Measurements from ENCODE around the gene DRD5.
A peak's percentile ranks its signal among the peaks of the same experiment; 100 is the strongest.
"Not testable (repeated sequence)": the region's sequence is repeated elsewhere in the genome, so short reads cannot be mapped to it uniquely, and the experiment has no call there.

DRD5 gene

DNA sequence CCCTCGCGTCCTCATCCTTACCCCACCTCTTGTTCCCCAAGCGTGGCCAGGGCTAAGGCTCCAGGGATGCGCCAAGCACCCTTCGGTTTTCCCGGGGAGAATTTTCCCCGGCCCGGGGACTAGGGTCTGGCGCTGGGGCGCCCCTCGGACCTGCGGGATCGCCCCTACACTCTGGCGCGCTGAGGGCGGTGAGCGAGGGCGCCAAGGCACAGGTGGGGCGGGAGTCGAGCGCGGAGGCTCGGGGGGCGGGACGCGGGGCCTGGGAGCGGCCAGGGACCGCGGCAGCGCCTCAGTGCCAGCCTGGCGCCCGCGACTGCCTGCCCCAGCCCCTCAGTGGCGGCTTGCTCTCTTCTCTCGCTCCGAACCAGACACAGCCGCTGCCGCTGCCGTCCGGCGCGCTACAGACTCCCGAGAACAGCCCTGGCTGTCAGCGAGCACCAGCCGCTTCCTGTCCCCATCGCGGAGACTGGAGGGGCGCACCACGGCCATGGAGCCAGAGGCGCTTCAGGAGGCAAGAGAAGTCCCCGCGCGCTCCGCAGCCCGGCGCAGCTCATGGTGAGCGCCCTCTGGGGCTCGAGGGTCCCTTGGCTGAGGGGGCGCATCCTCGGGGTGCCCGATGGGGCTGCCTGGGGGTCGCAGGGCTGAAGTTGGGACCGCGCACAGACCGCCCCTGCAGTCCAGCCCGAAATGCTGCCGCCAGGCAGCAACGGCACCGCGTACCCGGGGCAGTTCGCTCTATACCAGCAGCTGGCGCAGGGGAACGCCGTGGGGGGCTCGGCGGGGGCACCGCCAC lies at the start of gene DRD5:
Gene DRD5 (plus strand): TSS at position 292 of the 793 bp plus-strand sequence. CDS start 396 bp downstream, at position 688.
- H3K4me1 Mint-ChIP-seq, result no peaks in the 10 kb centered on the region
- H3K27ac Mint-ChIP-seq, result no peak within 1 kb of the TSS
- H3K36me3 Mint-ChIP-seq (ENCODE audit: low read depth), result no peaks in the 10 kb centered on the region
- H3K4me3 Mint-ChIP-seq, result peak within 1 kb of the TSS; percentile 65 to 78 (median 73)
- TF ChIP-seq, protein P1, sequence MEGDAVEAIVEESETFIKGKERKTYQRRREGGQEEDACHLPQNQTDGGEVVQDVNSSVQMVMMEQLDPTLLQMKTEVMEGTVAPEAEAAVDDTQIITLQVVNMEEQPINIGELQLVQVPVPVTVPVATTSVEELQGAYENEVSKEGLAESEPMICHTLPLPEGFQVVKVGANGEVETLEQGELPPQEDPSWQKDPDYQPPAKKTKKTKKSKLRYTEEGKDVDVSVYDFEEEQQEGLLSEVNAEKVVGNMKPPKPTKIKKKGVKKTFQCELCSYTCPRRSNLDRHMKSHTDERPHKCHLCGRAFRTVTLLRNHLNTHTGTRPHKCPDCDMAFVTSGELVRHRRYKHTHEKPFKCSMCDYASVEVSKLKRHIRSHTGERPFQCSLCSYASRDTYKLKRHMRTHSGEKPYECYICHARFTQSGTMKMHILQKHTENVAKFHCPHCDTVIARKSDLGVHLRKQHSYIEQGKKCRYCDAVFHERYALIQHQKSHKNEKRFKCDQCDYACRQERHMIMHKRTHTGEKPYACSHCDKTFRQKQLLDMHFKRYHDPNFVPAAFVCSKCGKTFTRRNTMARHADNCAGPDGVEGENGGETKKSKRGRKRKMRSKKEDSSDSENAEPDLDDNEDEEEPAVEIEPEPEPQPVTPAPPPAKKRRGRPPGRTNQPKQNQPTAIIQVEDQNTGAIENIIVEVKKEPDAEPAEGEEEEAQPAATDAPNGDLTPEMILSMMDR (IDR thresholded peaks at IDR 0.05; ENCODE audit: unreplicated experiment in 3 of 3), result no peak
- peaks cover 94% of the 10 kb centered on the region for H3K27me3 Mint-ChIP-seq (ENCODE audit: low read depth)
- H3K9me3 Mint-ChIP-seq, result peaks cover 3% of the 10 kb centered on the region

GRCh38 chr4:9732256-9732655 lies 49.2 kb upstream of the DRD5 start:
- H3K36me3 Mint-ChIP-seq (ENCODE audit: low read depth); H3K9me3 Mint-ChIP-seq; H3K27me3 Mint-ChIP-seq (ENCODE audit: low read depth); H3K27ac Mint-ChIP-seq; H3K4me3 Mint-ChIP-seq: not testable (repeated sequence)
- peaks cover 17% of the 10 kb centered on the region for H3K4me1 Mint-ChIP-seq

DNA sequence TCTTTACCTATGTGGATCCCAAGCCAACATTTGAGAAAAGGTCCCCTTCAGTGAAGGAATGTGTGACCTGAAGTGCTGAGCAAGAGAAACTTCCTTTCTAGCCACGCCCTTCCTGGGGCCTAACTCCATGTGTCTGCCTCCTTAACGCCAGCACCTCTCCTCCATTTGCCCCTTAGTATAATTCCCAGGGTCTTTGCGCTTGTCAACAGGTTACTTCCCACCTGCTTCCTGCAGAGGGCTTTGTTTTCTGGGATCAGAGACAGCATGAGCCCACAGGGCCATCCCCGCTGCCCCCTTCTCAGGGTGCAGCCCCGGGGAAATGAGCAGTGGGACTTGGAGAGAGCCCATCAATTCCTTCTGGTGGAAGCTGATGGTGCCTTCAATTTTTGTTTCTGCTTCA lies 45.9 kb upstream of the DRD5 start:
- peaks cover 13% of the 10 kb centered on the region for H3K4me1 Mint-ChIP-seq
- TF ChIP-seq, protein P1 (IDR thresholded peaks at IDR 0.05; ENCODE audit: unreplicated experiment in 3 of 3), result no peak
- H3K27me3 Mint-ChIP-seq (ENCODE audit: low read depth), result peaks cover 4% of the 10 kb centered on the region
- no peak overlapping the region for H3K27ac Mint-ChIP-seq
- no peaks in the 10 kb centered on the region for H3K9me3 Mint-ChIP-seq
- H3K4me3 Mint-ChIP-seq, result no peak overlapping the region
- no peaks in the 10 kb centered on the region for H3K36me3 Mint-ChIP-seq (ENCODE audit: low read depth)

DNA sequence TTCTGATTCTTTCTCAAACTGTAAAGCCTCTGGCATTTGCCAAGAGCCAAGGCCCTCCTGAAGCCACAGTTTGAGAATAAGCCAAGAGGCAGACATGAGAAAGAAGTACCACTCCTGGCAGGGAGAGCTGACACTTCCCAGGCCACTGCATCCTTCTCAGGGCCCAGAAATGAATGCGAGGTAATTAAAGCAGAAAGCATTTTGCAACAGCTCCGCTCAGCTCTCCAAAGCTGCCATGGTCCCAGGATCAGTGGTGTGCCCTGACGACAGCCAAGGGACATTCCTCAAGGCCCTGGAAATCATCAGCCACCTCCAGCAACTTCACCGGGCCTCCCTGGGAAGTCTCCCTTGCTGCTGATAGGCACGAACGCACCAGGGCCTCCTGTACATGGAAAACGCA lies 44.2 kb upstream of the DRD5 start:
- not testable (repeated sequence) for H3K27me3 Mint-ChIP-seq (ENCODE audit: low read depth); H3K27ac Mint-ChIP-seq; H3K4me1 Mint-ChIP-seq; H3K9me3 Mint-ChIP-seq; H3K36me3 Mint-ChIP-seq (ENCODE audit: low read depth); H3K4me3 Mint-ChIP-seq

DNA sequence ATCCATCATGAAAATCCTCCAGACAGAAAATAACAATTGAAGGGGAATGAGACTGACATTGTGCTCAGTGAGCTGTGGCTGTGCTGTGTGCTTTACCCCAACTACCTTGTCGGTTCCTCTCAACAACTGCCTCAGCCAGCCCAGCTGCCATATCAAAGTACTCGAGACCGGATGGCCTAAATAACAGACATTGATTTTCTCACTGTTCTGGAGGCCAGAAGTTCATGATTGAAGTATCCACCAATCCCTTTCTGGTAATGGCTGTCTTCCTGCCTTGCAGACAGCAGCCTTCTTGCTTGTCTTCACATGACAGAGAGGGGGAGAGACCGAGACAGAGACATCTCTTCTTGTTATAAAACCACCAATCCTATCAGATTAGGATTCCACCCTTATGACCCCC lies 37.6 kb upstream of the DRD5 start:
- not testable (repeated sequence) for H3K36me3 Mint-ChIP-seq (ENCODE audit: low read depth); H3K4me3 Mint-ChIP-seq; H3K27ac Mint-ChIP-seq; H3K9me3 Mint-ChIP-seq; H3K4me1 Mint-ChIP-seq
- H3K27me3 Mint-ChIP-seq (ENCODE audit: low read depth), result peaks cover 10% of the 10 kb centered on the region

DNA sequence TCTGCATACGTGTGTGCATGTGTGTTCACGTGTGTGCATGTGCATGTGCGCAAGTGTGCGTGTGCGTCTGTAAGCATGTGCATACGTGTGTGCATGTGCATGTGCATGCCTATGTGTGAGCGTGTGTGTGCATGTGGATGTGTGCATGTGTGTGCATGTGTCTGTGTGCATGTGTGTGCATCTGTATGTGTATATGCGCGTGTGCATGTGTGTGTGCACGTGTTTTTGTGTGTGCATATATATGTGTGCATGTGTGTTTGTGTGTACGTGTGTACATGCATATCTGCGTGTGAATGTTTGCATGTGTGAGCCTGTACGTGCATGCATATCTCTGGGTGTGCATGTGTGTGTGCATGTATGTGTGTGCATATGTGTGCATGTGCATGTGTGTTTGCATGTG lies 35.7 kb upstream of the DRD5 start:
- Mint-ChIP-seq H3K9me3 (no peaks in the 10 kb centered on the region), H3K4me3 (no peak overlapping the region), H3K27ac (no peak overlapping the region), H3K36me3 (ENCODE audit: low read depth) (no peaks in the 10 kb centered on the region), H3K27me3 (ENCODE audit: low read depth) (peaks cover 13% of the 10 kb centered on the region), H3K4me1 (no peaks in the 10 kb centered on the region)
- TF ChIP-seq, protein P1 (IDR thresholded peaks at IDR 0.05; ENCODE audit: unreplicated experiment in 3 of 3), result no peak

- H3K4me3 Mint-ChIP-seq, result no peak overlapping the region
- H3K27ac Mint-ChIP-seq, result no peak overlapping the region
- H3K36me3 Mint-ChIP-seq (ENCODE audit: low read depth), result no peaks in the 10 kb centered on the region
- TF ChIP-seq, protein P1 (IDR thresholded peaks at IDR 0.05; ENCODE audit: unreplicated experiment in 3 of 3), result no peak
- H3K4me1 Mint-ChIP-seq, result no peaks in the 10 kb centered on the region
- no peaks in the 10 kb centered on the region for H3K9me3 Mint-ChIP-seq
- peaks cover 10% of the 10 kb centered on the region for H3K27me3 Mint-ChIP-seq (ENCODE audit: low read depth)
Measured at GRCh38 chr4:9758641-9759317, 22.7 kb upstream of the DRD5 start.
